NCI-H524 treated with DMSO at 0.1 percent for 48 hours (cell line): Measurements from ENCODE around the gene GIGYF1.
"Not testable (repeated sequence)": the region's sequence is repeated elsewhere in the genome, so short reads cannot be mapped to it uniquely, and the experiment has no call there.

Source experiments
- DNase-seq: peaks from one replicate; lab custom pipeline; 2025; lab: John Stamatoyannopoulos, UW

The GIGYF1 gene

GRCh38 chr7:100694098-100694745, at the start of gene GIGYF1:
TSS of gene GIGYF1 (minus strand) at chr7:100694250. CDS start at chr7:100688238, 6,012 bp downstream.
- DNase-seq, result no peak

GRCh38 chr7:100739934-100740333, 45.9 kb upstream of the GIGYF1 start:
- DNase-seq, result no peak

GRCh38 chr7:100736671-100737070, 42.6 kb upstream of the GIGYF1 start:
- DNase-seq, result no peak

GRCh38 chr7:100735730-100736129, 41.7 kb upstream of the GIGYF1 start:
- no peak for DNase-seq

GRCh38 chr7:100731937-100732636, 38.0 kb upstream of the GIGYF1 start:
- no peak for DNase-seq

- no peak for DNase-seq
Observed at GRCh38 chr7:100730136-100730800, 36.2 kb upstream of the GIGYF1 start.

GRCh38 chr7:100728196-100728595, 34.1 kb upstream of the GIGYF1 start:
- no peak for DNase-seq

- DNase-seq, result no peak
Observed at GRCh38 chr7:100726996-100727761, 33.1 kb upstream of the GIGYF1 start.

GRCh38 chr7:100724364-100724763, 30.3 kb upstream of the GIGYF1 start:
- not testable (repeated sequence) for DNase-seq

GRCh38 chr7:100723732-100724275, 29.8 kb upstream of the GIGYF1 start:
- DNase-seq, result no peak

GRCh38 chr7:100722480-100723212, 28.6 kb upstream of the GIGYF1 start:
- DNase-seq, result no peak

GRCh38 chr7:100721505-100721812, 27.4 kb upstream of the GIGYF1 start:
- DNase-seq, result no peak

- DNase-seq, result no peak
Observed at GRCh38 chr7:100720671-100721504, 26.8 kb upstream of the GIGYF1 start.

- no peak for DNase-seq
Observed at GRCh38 chr7:100720279-100720670, 26.2 kb upstream of the GIGYF1 start, which contains the start of gene EPO. TSS of gene EPO (plus strand) at chr7:100720468. CDS start at chr7:100720981, 513 bp downstream.

GRCh38 chr7:100719523-100720278, 25.7 kb upstream of the GIGYF1 start:
- DNase-seq, result no peak

GRCh38 chr7:100717073-100717472, 23.0 kb upstream of the GIGYF1 start:
- DNase-seq, result not testable (repeated sequence)

GRCh38 chr7:100714725-100715124, 20.7 kb upstream of the GIGYF1 start:
- DNase-seq, result no peak

- no peak for DNase-seq
Observed at GRCh38 chr7:100711369-100711768, 17.3 kb upstream of the GIGYF1 start.

GRCh38 chr7:100710452-100710851, 16.4 kb upstream of the GIGYF1 start:
- DNase-seq, result no peak

GRCh38 chr7:100708395-100708794, 14.3 kb upstream of the GIGYF1 start:
- no peak for DNase-seq
